ENCODE measurements around the gene MIOS. TPM values are rescaled to one million over a fixed set of nuclear protein-coding genes. Genes with fewer than 3 reads are reported as not detected.
A peak's percentile ranks its signal among the peaks of the same experiment; 100 is the strongest.

MIOS gene
- total and polyA plus RNA-seq, 8 donors: 8.1 to 27.2 (median 18.7) TPM

DNA sequence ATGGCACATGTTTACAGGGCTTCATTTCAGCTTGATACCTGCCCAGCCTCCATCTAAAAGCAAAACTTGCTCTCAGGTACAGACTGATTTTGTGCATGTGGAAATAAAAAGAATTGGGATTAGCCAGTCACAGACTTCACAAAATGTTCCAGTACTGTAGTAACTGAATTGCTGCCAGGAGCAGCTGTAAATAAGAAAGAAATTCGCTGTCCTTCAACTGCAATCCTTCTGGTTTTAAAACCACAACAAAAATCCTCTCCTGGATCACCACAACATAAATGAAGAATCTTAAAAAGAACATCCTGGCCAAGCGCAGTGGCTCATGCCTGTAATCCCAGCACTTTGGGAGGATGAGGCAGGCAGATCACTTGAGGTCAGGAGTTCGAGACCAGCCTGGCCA lies 3.9 kb upstream of the MIOS start:
- peak overlapping the region in 1 of 4 donors; percentile 78 for H3K4me3 ChIP-seq
- TF ChIP-seq, protein P1, sequence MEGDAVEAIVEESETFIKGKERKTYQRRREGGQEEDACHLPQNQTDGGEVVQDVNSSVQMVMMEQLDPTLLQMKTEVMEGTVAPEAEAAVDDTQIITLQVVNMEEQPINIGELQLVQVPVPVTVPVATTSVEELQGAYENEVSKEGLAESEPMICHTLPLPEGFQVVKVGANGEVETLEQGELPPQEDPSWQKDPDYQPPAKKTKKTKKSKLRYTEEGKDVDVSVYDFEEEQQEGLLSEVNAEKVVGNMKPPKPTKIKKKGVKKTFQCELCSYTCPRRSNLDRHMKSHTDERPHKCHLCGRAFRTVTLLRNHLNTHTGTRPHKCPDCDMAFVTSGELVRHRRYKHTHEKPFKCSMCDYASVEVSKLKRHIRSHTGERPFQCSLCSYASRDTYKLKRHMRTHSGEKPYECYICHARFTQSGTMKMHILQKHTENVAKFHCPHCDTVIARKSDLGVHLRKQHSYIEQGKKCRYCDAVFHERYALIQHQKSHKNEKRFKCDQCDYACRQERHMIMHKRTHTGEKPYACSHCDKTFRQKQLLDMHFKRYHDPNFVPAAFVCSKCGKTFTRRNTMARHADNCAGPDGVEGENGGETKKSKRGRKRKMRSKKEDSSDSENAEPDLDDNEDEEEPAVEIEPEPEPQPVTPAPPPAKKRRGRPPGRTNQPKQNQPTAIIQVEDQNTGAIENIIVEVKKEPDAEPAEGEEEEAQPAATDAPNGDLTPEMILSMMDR (IDR thresholded peaks at IDR 0.05): no peak
- WGBS, 2 donors: 70 to 73% methylated on average over 3 of the region's 3 CpGs
- DNase-seq (no peak), ATAC-seq (no peak), FAIRE-seq (no peak)
- no peaks in the 10 kb centered on the region for H3K9me3 ChIP-seq
- H3K36me3 ChIP-seq: no peaks in the 10 kb centered on the region
- peaks cover 0 to 22% (median 14%) of the 10 kb centered on the region in 3 donors for H3K4me1 ChIP-seq
- no peak overlapping the region for H3K27ac ChIP-seq
- intact Hi-C loops (cut with DNase I): no loop called here
- H3K27me3 ChIP-seq: no peaks in the 10 kb centered on the region

GRCh38 chr7:7563269-7563668 lies 3.4 kb upstream of the MIOS start:
- no peaks in the 10 kb centered on the region for H3K27me3 ChIP-seq
- ATAC-seq (no peak), DNase-seq (no peak), FAIRE-seq (no peak)
- H3K9me3 ChIP-seq: no peaks in the 10 kb centered on the region
- H3K4me1 ChIP-seq: peaks cover 0 to 26% (median 19%) of the 10 kb centered on the region in 3 donors
- H3K4me3 ChIP-seq: peak overlapping the region in 1 of 4 donors; percentile 78
- H3K36me3 ChIP-seq: no peaks in the 10 kb centered on the region
- TF ChIP-seq, protein P1 (IDR thresholded peaks at IDR 0.05): no peak
- H3K27ac ChIP-seq: no peak overlapping the region
- WGBS, 2 donors: 49 to 50% methylated on average over 5 of the region's 5 CpGs
- intact Hi-C loops (cut with DNase I): no loop called here

- FAIRE-seq: no peak
- Histone ChIP-seq H3K4me1 (peaks cover under 1 to 31% (median 25%) of the 10 kb centered on the region in 3 donors), H3K9me3 (no peaks in the 10 kb centered on the region), H3K27me3 (no peaks in the 10 kb centered on the region), H3K4me3 (peak overlapping the region in 1 of 4 donors; percentile 78), H3K36me3 (no peaks in the 10 kb centered on the region), H3K27ac (no peak overlapping the region)
- intact Hi-C loops (cut with DNase I): no loop called here
- no peak for DNase-seq
- TF ChIP-seq, protein P1 (IDR thresholded peaks at IDR 0.05): no peak
- no peak for ATAC-seq
Observed at GRCh38 chr7:7563813-7564212, 2.9 kb upstream of the MIOS start.

DNA sequence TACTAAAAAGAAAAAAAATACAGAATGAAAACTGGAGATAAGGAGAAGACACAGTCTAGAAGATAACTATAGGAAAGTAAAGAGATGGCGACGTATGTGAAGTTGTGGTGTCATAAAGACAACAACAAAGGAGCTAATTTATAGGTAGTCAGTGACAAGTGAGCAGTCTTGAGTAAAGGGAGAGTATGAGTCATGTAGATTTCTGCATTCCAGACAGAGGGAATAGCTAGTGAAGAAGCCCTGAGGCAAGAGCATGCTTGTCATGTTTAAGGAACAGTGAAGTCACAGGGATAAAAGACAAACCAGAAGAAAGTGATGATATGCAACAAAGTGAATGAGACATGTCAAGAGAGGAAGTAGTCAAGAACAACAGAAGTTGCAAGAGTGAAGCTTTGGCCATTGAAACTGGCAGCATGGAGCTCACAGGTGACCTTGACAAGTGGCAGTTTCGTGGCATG lies 2.3 kb upstream of the MIOS start:
- DNase-seq: no peak
- FAIRE-seq: no peak
- H3K27ac ChIP-seq: no peak overlapping the region

More for the DNA sequence above, 2.3 kb upstream of the MIOS start:
- Histone ChIP-seq H3K4me3 (peak overlapping the region in 1 of 4 donors; percentile 78), H3K9me3 (no peaks in the 10 kb centered on the region), H3K4me1 (peaks cover 5 to 37% (median 28%) of the 10 kb centered on the region in 3 donors), H3K27me3 (no peaks in the 10 kb centered on the region), H3K36me3 (no peaks in the 10 kb centered on the region)
- 70 to 76% methylated on average over 3 of the region's 3 CpGs for WGBS, 2 donors
- intact Hi-C loops (cut with DNase I): no loop called here
- no peak for ATAC-seq
- TF ChIP-seq, protein P1 (IDR thresholded peaks at IDR 0.05): no peak

All from pancreas (tissue), 10 donors.